Measurements from ENCODE around the gene TTLL12. TPM values are rescaled to one million over a fixed set of nuclear protein-coding genes. Genes with fewer than 3 reads are reported as not detected.

The TTLL12 gene
- total RNA-seq, 1 donor from 2014 or later: 11.3 TPM

DNA sequence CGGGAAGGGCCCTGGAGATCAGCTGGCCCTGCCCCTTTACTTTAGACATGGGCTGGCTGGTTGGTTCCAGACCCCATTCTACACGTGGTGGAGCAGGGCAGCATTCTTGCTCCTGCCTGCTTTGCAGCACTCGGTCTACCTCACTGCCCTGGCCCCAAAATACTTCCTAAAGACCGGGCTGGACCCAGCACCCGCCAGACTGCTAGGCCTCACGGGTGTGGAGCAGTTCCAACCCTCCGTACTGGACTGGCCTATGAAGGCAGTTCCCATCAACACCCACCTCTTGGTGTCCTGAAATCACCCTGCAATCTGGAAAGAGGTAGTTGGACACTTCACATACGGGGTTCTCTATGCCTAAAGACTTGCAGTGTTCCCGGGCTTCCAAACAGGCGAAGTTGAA lies 50.1 kb downstream of the TTLL12 start:
- intact Hi-C loops (cut with DNase I): no loop called here
- no peak for DNase-seq (ENCODE audit: low spot score)

DNA sequence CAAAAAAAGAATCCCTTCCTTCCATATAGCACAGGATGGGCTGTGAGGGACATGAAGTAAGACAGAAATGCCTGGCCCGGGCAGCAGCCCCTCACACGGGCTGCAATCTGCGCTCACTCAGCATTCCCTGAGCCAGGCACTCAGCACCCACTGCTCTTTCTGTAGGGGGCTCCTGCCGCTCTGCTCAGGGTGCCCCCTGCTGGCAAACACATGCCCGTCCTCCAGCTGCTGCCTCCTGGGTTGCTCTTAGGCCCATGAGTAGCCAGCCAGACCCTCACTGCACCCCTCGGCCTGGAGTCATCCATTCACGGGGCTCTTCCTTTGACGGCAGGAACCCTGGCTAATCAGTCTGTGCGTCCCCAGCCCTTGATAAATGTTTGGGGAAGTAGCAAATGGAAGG lies 50.7 kb downstream of the TTLL12 start:
- intact Hi-C loops (cut with DNase I): no loop called here
- DNase-seq (ENCODE audit: low spot score): no peak

DNA sequence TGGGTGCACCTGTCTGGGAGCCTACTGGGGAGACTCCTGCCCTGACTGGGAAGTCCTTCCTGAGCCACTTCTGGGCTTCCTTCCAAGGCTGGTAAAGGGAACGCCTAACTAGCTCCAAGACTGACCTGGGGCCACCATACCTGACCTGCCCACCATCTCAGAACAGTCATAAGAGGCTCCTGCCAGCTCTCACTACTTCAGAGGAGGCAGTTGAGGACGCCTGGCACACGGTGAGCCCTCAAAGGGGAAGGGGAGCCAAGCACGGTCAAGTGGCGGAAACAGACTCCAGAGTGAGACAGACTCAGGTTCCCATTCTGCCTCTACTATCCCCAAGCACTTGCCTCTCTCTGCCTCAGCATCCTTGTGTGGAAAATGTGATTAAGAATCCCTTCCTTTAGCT lies 51.4 kb downstream of the TTLL12 start:
- DNase-seq (ENCODE audit: low spot score): no peak
- intact Hi-C loops (cut with DNase I): no loop called here

DNA sequence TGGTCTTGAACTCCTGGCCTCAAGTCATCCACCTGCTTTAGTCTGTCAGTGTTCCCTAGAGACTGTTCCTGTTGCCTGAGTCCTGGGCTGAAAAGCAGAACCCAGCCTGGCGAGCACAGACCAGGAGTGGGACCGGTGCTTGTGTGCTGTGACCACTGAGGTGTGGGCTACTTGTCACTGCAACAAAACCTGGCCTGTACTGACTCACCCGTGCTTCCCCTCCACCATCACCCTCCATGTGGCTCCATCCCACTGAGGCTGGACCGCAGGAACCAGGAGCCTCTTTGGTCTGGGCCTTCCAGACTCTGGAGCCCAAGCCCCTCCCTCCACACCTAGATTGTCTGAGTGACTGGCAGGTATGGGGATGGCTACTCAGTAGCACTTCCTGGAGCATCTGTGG lies 52.4 kb downstream of the TTLL12 start:
- DNase-seq (ENCODE audit: low spot score): no peak
- intact Hi-C loops (cut with DNase I): no loop called here

DNA sequence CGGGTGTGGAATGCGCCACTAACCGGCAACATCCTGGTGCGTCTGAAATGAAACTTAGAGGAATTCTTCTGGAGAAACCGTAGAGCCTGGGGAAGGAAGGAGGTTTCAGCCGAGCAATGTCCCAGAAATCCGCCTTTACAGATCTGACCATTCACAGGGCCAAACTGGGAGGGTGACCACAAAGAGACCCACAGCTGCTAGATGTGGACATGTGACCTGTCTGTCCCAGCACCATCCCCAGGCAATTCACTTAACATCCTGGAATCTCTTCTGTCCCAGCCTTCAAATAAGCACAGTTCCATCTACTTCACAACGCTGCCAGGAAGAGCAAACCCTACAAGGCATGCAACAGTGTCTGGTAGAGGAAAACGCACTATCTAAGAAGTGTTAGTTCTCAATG lies 53.5 kb downstream of the TTLL12 start:
- DNase-seq (ENCODE audit: low spot score): no peak
- intact Hi-C loops (cut with DNase I): no loop called here

DNA sequence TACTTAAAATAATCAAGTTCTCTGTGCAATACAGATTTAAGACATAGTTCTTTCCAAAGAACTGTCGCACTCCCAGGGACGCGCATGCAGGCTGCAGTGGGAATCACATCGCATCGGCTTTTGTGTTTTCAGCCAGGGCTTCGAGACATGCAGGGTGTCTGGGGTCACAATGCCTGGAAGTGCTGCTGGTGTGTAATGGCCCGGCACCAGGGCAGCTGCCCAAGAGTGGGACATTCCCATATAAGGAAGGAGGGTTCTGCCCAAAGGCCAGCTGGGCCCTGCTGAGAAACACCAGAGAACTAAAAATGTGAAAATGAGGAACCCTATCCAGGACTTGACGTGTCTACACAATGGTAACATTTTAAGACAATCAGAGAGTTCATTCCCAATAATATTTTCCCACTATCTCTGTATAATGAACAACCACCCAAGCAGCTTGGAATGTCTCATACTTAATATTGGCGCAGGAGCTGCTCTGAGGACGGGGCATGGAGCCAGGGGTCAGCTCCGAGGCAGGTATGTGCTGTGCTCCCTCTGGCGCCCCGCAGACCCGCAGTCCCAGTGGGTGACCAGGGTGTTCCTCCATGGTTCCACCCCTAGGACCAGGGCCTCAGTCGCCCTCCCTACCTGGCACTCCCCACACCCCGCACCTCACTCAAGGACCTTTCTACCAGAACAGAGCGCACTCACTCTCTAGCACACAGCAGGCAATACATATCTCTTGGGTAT lies 55.0 kb downstream of the TTLL12 start:
- no peak for DNase-seq (ENCODE audit: low spot score)
- intact Hi-C loops (cut with DNase I): no loop called here

DNA sequence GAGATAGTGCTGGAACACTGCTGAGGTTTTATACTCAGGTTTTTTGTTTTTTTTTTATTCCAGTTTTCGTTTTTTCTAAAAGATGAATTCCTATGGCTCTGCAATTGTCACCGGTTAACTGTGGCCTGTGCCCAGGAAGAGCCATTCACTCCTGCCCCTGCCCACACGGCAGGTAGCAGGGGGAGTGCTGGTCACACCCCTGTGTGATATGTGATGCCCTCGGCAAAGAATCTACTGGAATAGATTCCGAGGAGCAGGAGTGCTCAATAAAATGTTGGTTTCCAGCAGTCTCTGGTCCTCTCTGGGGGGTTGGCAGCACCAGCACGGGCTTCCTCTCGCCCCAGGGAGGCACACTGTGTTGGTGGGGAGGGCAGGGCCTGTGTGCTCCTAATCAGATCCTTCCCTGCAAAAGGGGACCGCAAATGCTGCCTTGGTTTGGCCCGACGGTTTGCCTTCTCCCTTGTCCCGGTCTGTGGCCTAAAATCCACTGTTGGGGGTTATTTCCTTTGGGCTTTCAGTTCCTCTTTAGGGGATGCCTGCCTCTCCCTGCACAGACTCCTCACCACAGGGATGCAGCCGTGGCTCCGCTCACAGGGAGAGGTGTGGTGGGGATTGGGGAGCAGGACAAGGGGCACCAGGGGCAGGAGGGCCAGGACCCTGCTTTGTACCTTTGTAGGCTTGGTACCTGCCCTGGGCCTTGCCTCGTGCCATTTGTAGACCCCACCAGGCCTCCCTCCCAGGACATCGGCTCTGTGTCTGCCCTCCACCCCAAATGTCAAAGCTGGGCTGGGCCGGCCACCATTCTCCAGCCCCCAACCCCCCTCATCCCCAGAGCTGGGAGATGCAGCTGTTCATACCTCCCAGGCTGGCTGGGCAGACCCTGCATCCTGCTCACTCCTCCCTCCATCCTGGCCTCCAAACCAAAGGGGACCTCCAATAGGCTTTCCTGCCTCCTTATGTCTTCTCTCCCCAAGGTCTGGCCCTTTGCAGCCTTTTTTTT lies 57.2 kb downstream of the TTLL12 start:
- intact Hi-C loops (cut with DNase I): no loop called here

DNA sequence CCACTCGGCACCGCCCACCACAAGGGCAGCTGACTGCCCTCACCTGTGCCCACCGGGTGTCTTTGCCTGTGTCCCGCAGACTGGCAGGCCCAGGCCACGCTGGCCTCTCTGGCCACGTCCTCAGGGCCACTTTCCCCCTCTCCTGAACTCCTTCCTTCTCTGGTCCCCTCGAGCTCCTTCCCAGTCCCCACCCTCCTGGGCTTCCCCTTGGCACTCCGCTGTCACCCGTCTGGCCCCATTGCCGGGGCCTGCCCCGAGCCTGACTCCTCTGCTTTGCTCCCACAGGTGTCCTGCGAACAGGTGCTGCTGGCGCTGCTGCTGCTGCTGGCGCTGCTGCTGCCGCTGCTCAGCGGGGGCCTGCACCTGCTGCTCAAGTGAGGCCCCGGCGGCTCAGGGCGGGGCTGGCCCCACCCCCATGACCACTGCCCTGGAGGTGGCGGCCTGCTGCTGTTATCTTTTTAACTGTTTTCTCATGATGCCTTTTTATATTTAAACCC lies 58.0 kb downstream of the TTLL12 start:
- intact Hi-C loops (cut with DNase I): no loop called here
- no peak for DNase-seq (ENCODE audit: low spot score)

More for the DNA sequence above, 57.2 kb downstream of the TTLL12 start:
- DNase-seq (ENCODE audit: low spot score): no peak

DNA sequence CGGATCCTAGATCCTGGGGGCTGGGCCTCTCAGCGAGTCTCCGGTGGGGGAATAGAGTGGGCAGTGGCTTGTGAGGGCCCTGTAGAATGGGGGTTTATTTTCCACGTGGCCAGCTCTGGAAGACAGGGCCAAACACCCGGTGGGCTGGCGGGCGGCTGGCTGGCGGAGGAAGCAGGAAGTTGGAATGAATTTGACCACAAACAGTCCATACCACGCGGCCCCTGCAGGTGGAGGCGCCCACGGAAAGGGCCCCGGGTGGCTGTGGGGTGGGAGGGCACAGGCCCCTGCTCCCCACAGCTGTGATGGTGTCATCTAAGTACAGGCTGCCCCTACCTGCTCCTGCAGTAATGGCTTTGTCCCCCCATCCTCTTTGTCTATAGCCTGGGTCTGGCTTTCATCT lies 58.8 kb downstream of the TTLL12 start:
- no peak for DNase-seq (ENCODE audit: low spot score)
- intact Hi-C loops (cut with DNase I): no loop called here

DNA sequence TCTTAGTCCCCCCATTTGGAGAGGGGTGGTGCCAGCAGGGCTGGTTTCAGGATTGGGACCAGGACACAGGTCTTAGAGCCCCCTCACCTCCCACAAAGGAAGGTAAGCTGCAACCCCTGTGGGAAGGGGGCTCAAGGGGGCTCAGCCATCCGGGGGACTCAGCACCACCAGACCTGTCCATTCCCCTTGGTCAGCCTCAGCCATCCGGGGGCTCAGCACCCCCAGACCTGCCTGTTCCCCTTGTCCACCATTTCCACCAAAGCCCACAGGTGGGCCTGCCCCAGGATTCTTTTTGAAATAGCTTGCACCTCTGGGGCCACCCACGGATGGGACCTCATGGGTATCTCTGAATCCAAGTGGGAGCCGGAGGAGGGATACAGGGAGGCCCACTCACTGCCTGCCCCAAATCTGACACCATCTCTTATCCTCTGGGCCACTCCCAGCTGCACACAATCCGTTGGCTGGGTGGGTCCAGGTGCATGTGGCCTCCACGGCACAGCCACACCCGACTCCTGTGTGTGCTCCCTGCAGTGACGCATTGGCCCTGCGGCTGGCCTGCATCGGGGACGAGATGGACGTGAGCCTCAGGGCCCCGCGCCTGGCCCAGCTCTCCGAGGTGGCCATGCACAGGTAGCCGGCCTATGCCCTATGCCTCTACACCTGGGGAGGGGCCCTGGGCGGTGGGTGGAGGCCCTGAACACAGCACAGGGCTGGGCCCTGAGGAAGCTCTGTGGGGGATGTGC lies 59.6 kb downstream of the TTLL12 start:
- DNase-seq (ENCODE audit: low spot score): no peak
- intact Hi-C loops (cut with DNase I): no loop called here

DNA sequence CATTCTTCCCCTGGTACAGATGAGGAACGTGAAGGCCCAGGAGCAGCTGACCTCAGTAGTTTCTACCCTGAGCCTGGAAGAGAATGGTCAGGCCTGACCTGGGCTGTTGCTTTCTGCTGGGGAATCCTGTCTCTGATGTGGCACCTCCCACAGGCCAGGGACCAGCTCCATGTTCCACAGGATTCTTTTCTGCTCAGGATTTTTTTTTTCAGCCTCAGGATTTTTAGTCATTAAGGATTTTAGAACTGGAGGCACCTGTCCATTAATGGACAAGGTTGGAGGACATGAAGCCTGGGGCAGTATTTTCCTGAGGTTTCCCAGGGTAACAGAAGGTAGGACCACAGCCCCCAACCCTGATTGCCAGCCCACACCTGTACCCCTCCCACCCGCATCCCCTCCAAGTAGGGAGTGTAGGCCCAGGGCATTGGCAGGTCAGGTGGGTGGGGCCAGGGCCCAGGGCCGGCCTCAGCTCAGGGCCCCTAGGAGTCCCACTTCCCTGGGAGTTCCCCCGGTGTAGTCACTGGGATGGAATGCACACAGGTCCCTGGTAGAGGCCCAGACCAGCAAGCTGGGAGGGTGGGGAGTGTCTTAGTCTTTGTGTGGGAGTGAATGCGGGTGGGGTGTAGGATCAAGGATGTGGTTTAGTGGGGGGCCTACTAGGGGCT lies 60.3 kb downstream of the TTLL12 start:
- intact Hi-C loops (cut with DNase I): no loop called here
- no peak for DNase-seq (ENCODE audit: low spot score)

DNA sequence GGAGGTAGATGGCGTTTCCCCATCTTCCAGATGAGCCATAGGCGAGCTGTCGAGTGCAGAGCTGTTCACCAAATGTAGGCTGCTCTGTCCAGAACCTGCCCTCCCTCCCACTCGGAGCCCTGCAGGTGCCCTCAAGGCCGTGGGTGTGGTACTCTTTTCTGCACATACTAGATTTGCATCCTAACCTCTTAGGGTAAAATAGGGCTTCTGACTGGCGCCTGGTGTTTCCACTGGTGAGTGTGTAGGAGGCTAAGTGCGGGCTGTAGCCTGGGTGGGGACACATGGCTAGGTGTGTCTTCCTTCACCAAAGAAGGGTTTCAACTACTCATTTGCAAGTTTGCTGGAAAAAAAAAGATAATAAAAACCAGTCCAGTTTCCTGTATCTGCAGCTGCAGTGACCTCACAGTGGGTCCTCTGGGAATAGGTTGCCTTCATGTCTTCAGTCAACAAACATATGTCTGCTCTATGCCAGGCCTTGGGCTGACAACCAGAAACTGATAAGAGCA lies 67.9 kb downstream of the TTLL12 start:
- DNase-seq (ENCODE audit: low spot score): no peak
- intact Hi-C loops (cut with DNase I): no loop called here

DNA sequence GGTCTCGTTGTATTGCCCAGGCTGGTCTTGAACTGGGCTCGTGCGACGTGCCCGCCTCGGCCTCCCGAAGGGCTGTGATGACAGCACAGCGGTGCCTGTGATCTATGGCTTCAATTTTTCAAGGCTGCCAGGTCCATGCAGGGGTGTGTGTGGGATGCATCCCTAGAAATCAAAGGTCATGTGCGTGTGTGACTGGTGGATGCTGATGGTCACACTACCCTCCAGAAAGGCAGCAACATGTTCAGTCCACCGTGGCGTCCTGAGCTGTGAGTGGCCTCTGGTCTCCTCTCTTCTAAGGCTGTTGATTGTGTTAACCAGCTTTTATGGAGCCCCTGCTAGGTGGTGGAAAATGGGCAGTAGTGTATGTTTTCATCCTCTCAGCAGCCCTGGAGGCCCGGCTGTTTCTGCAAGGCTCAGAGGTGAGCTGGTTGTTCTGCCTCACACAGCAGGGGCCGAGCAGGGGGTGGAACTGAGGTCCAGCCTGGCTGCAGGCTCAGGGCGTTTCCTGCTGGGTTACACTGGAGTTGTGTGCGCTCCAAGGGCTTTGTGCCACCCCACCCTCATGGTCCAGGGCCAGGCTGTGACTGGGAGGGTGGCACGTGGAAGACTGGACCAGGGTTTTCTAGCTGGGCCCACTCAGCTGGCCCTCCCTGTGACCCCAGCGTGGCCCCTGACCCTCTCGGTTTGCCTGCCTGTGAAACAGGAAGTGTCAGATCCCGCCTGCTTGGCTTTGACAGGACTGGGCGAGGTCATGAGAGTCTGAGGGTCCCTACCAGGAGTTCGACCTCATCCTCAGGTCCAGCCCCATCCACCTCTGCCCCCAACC lies 68.7 kb downstream of the TTLL12 start:
- no peak for DNase-seq (ENCODE audit: low spot score)
- intact Hi-C loops (cut with DNase I): no loop called here

DNA sequence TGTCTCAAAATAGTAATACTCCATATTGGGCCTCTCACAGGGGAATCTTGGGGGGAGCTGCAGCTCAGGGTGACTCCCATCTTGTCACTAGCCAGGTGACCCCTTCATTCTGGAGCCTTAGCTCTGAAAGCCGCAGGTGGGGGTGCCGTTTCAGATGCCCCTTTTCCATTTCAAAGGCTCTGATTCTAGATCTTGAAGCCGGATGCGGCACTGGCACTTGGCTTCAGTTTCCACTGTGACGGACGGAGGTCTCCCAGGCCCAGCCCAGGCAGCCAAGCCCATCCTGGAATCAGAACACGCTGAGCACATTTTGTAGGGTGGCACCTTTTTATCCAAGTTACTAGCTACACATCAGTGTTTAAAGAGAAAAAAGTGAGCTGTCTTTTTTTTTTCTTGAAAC lies 70.0 kb downstream of the TTLL12 start:
- intact Hi-C loops (cut with DNase I): no loop called here
- DNase-seq (ENCODE audit: low spot score): no peak

Data from cardiac septum (tissue), 1 donor.